GM23338 (cell line): Measurements from ENCODE around the gene B3GAT2.

Experiments
- CTCF ChIP-seq, 2 experiments: fragments of 200-600 bp in 1 of 2; sonication (generic) in 1 of 2; conservative IDR thresholded peaks; 2 replicates each; pipeline versions ENCODE4 v1.5.1 to v1.6.1; 2016 to 2017; ENCODE audit warnings: antibody characterized with exemption in 2 of 2, low read depth in 2 of 2, mild to moderate bottlenecking in 2 of 2, moderate library complexity in 1 of 2
- EZH2 ChIP-seq: fragments of 200-600 bp; sonication (generic); IDR thresholded peaks from one replicate; pipeline ENCODE4 v1.8.0; 2017; ENCODE audit warnings: antibody characterized with exemption, mild to moderate bottlenecking, low read depth; ENCODE audit not compliant: unreplicated experiment
- EZH2phosphoT487 ChIP-seq: fragments of 200-600 bp; sonication (generic); IDR thresholded peaks from one replicate; pipeline ENCODE4 v1.8.1; 2018; ENCODE audit warnings: antibody characterized with exemption; ENCODE audit not compliant: unreplicated experiment
- REST ChIP-seq: IDR thresholded peaks from one replicate; pipeline ENCODE4 v1.6.1; 2018; ENCODE audit warnings: antibody characterized with exemption; ENCODE audit not compliant: unreplicated experiment

GRCh38 chr6:70991253-70991652 lies 34.4 kb upstream of the B3GAT2 start:
- TF ChIP-seq EZH2 = no peak
- no peak for TF ChIP-seq EZH2phosphoT487
- no peak for TF ChIP-seq CTCF (conservative IDR thresholded peaks at IDR 0.05; ENCODE audit: low read depth in 2 of 2)
- no peak for TF ChIP-seq REST
